ENCODE measurements around the gene ZNF611. TPM values are rescaled to one million over a fixed set of nuclear protein-coding genes. Genes with fewer than 3 reads are reported as not detected.
A peak's percentile ranks its signal among the peaks of the same experiment; 100 is the strongest.
"Not testable (repeated sequence)": the region's sequence is repeated elsewhere in the genome, so short reads cannot be mapped to it uniquely, and the experiment has no call there.

ZNF611 gene
- total RNA-seq (2014; rRNA removed; shearing (Covaris generic); ENCODE audit: low replicate concordance) = 17.2 and 25.9 TPM in 2 replicates

DNA sequence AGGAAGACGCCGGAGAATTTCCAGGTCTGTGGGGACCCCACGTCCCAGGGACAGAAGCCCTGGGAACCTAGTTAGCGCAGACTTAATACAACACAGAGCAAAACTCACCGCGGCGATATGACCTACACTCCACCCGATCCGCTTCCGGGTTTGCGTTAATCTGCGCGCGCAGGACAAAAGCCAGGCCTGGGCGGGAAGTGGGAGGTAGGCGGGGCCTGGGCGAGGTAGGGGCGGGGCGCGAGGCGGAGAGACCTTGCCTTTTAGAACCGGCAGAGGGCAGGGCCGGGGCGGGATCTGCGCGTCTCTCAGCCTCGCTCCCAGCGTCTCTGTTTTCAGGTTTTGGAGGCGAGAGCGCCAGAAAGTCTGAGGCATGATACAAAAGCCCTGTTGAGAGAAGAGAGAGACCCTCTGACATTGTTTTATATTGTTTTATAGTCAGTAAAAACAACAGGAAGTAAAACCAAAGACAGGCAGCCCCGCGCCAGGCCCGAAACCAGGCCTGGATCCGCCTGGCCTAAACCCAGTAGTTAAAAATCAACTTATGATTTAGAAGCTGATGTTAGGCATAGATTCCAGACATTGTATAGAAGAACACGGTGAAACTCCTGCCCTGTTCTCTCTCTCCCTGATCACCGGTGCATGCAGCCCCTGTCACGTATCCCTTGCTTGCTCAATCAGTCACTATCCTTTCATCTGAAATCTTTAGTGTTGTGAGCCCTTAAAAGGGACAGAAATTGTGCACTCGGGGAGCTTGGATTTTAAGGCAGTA lies at the start of gene ZNF611:
TSS of gene ZNF611 (minus strand) at position 152 of the 769 bp plus-strand sequence. CDS start 19,150 bp downstream, outside the sequence.
- peak; percentile 100 for DNase-seq
- peak within 1 kb of the TSS; percentile 98 for H3K4me2 ChIP-seq (ENCODE audit: low read depth, low read length, poor library complexity, severe bottlenecking)
- H3K4me3 ChIP-seq (ENCODE audit: low read length) = peak within 1 kb of the TSS; percentile 91
- H3K27ac ChIP-seq (ENCODE audit: low read length) = peak within 1 kb of the TSS; percentile 57
- peaks cover 27% of the 10 kb centered on the region for H3K36me3 ChIP-seq (ENCODE audit: insufficient read depth, low read length)
- no peaks in the 10 kb centered on the region for H3K9me2 ChIP-seq (replicated peaks; ENCODE audit: insufficient read depth, low read length)
- no peaks in the 10 kb centered on the region for H3K27me3 ChIP-seq (ENCODE audit: low read length)
- peaks cover 20% of the 10 kb centered on the region for H3K4me1 ChIP-seq (ENCODE audit: low read length)
- peak within 1 kb of the TSS; percentile 87 for H3K9ac ChIP-seq (ENCODE audit: low read length)
- no peaks in the 10 kb centered on the region for H4K20me1 ChIP-seq (ENCODE audit: insufficient read depth, low read depth, low read length)
- H2AFZ ChIP-seq (ENCODE audit: low read length) = peak within 1 kb of the TSS; percentile 89
- H3K9me3 ChIP-seq (ENCODE audit: low read length) = no peaks in the 10 kb centered on the region; the same call in 1 of the 2 replicates
- H3K79me2 ChIP-seq (ENCODE audit: low read length) = peaks cover 43% of the 10 kb centered on the region

GRCh38 chr19:52782864-52783263 lies 48.0 kb upstream of the ZNF611 start:
- peaks cover 23% of the 10 kb centered on the region for H3K4me1 ChIP-seq (ENCODE audit: low read length)
- not testable (repeated sequence) for H3K4me2 ChIP-seq (ENCODE audit: low read depth, low read length, poor library complexity, severe bottlenecking); DNase-seq; H2AFZ ChIP-seq (ENCODE audit: low read length); H3K9ac ChIP-seq (ENCODE audit: low read length); H3K27me3 ChIP-seq (ENCODE audit: low read length); H3K9me3 ChIP-seq (ENCODE audit: low read length); H3K9me2 ChIP-seq (replicated peaks; ENCODE audit: insufficient read depth, low read length); H4K20me1 ChIP-seq (ENCODE audit: insufficient read depth, low read depth, low read length); H3K4me3 ChIP-seq (ENCODE audit: low read length); H3K27ac ChIP-seq (ENCODE audit: low read length)
- peaks cover 54% of the 10 kb centered on the region for H3K79me2 ChIP-seq (ENCODE audit: low read length)
- H3K36me3 ChIP-seq (ENCODE audit: insufficient read depth, low read length) = peaks cover 36% of the 10 kb centered on the region

DNA sequence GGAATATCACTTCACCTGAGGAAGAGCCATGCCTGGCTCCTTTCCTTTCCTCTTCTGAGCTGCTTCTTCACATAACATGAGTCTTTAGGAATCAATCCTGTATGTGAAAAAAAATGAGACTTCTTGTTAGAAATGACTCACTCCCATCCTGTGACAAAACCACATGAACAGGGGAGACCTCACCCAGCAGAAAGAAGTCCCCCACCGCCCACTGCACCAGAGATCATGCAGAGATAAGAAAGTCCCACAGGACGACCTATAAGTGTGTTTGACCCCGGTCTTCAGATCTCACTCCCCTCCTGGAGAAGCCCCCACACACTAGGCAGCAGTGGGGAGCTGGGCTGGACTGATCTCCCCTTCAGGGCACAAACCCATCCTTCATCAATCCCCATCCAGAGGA lies 44.0 kb upstream of the ZNF611 start:
- Histone ChIP-seq H3K36me3 (ENCODE audit: insufficient read depth, low read length) (peaks cover 60% of the 10 kb centered on the region), H3K27ac (ENCODE audit: low read length) (no peak overlapping the region), H3K9me2 (replicated peaks; ENCODE audit: insufficient read depth, low read length) (no peaks in the 10 kb centered on the region), H4K20me1 (ENCODE audit: insufficient read depth, low read depth, low read length) (no peaks in the 10 kb centered on the region), H3K27me3 (ENCODE audit: low read length) (no peaks in the 10 kb centered on the region), H3K9ac (ENCODE audit: low read length) (no peak overlapping the region), H3K4me3 (ENCODE audit: low read length) (no peak overlapping the region), H3K4me1 (ENCODE audit: low read length) (no peaks in the 10 kb centered on the region), H3K9me3 (ENCODE audit: low read length) (0 out of 2 replicates have a peak, but pooled peaks cover 2% of the 10 kb centered on the region), H3K79me2 (ENCODE audit: low read length) (peaks cover 26% of the 10 kb centered on the region), H2AFZ (ENCODE audit: low read length) (no peak overlapping the region), H3K4me2 (ENCODE audit: low read depth, low read length, poor library complexity, severe bottlenecking) (no peak overlapping the region)
- no peak for DNase-seq

- H3K4me2 ChIP-seq (ENCODE audit: low read depth, low read length, poor library complexity, severe bottlenecking); H3K4me3 ChIP-seq (ENCODE audit: low read length); H3K9ac ChIP-seq (ENCODE audit: low read length); H3K4me1 ChIP-seq (ENCODE audit: low read length); H2AFZ ChIP-seq (ENCODE audit: low read length); H3K79me2 ChIP-seq (ENCODE audit: low read length); DNase-seq; H3K36me3 ChIP-seq (ENCODE audit: insufficient read depth, low read length); H3K9me3 ChIP-seq (ENCODE audit: low read length); H3K9me2 ChIP-seq (replicated peaks; ENCODE audit: insufficient read depth, low read length); H3K27me3 ChIP-seq (ENCODE audit: low read length); H4K20me1 ChIP-seq (ENCODE audit: insufficient read depth, low read depth, low read length); H3K27ac ChIP-seq (ENCODE audit: low read length): not testable (repeated sequence)
Measured at GRCh38 chr19:52756447-52756846, 21.6 kb upstream of the ZNF611 start.

GRCh38 chr19:52749780-52750179 lies 14.9 kb upstream of the ZNF611 start:
- Histone ChIP-seq H2AFZ (ENCODE audit: low read length) (no peak overlapping the region), H3K9me3 (ENCODE audit: low read length) (no peaks in the 10 kb centered on the region), H3K4me3 (ENCODE audit: low read length) (no peak overlapping the region), H3K36me3 (ENCODE audit: insufficient read depth, low read length) (no peaks in the 10 kb centered on the region), H3K27me3 (ENCODE audit: low read length) (no peaks in the 10 kb centered on the region), H3K27ac (ENCODE audit: low read length) (no peak overlapping the region), H3K9ac (ENCODE audit: low read length) (no peak overlapping the region), H3K79me2 (ENCODE audit: low read length) (no peaks in the 10 kb centered on the region), H4K20me1 (ENCODE audit: insufficient read depth, low read depth, low read length) (no peaks in the 10 kb centered on the region), H3K4me1 (ENCODE audit: low read length) (no peaks in the 10 kb centered on the region), H3K4me2 (ENCODE audit: low read depth, low read length, poor library complexity, severe bottlenecking) (no peak overlapping the region), H3K9me2 (replicated peaks; ENCODE audit: insufficient read depth, low read length) (no peaks in the 10 kb centered on the region)
- DNase-seq = no peak

GRCh38 chr19:52748336-52748950 lies 13.6 kb upstream of the ZNF611 start:
- no peaks in the 10 kb centered on the region for H3K9me2 ChIP-seq (replicated peaks; ENCODE audit: insufficient read depth, low read length)
- no peaks in the 10 kb centered on the region for H3K36me3 ChIP-seq (ENCODE audit: insufficient read depth, low read length)
- no peak overlapping the region for H3K4me2 ChIP-seq (ENCODE audit: low read depth, low read length, poor library complexity, severe bottlenecking)
- no peaks in the 10 kb centered on the region for H3K79me2 ChIP-seq (ENCODE audit: low read length)
- no peak overlapping the region for H3K4me3 ChIP-seq (ENCODE audit: low read length)
- H3K4me1 ChIP-seq (ENCODE audit: low read length) = no peaks in the 10 kb centered on the region
- no peaks in the 10 kb centered on the region for H4K20me1 ChIP-seq (ENCODE audit: insufficient read depth, low read depth, low read length)
- peak overlapping the region; percentile 49; the same call in 1 of the 2 replicates for H2AFZ ChIP-seq (ENCODE audit: low read length)
- no peak overlapping the region for H3K9ac ChIP-seq (ENCODE audit: low read length)
- H3K9me3 ChIP-seq (ENCODE audit: low read length) = no peaks in the 10 kb centered on the region
- H3K27me3 ChIP-seq (ENCODE audit: low read length) = no peaks in the 10 kb centered on the region
- peak; percentile 91 for DNase-seq
- H3K27ac ChIP-seq (ENCODE audit: low read length) = no peak overlapping the region

DNA sequence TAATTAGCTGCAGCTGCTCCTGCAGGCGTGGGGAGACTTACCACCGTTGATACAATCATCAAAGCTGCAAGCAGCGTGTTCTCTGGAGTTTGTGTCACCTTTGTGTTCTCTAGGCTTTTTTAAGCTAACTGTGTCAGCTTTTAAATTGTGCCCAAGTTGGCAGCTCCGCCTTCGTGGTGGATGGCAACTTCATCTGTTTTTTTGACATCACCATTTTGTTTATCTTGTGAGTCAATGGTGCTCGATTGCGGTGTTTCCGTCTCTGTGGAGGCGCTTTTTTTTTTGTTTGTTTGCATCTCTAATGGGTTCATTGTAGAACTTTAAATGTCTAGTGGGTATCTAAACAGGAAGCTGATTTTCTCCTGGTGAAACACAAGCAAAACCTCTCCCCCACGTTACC lies 11.1 kb upstream of the ZNF611 start:
- not testable (repeated sequence) for DNase-seq; H3K4me1 ChIP-seq (ENCODE audit: low read length); H3K9me2 ChIP-seq (replicated peaks; ENCODE audit: insufficient read depth, low read length); H3K27ac ChIP-seq (ENCODE audit: low read length); H3K4me2 ChIP-seq (ENCODE audit: low read depth, low read length, poor library complexity, severe bottlenecking); H3K79me2 ChIP-seq (ENCODE audit: low read length); H3K27me3 ChIP-seq (ENCODE audit: low read length); H3K4me3 ChIP-seq (ENCODE audit: low read length); H2AFZ ChIP-seq (ENCODE audit: low read length); H3K36me3 ChIP-seq (ENCODE audit: insufficient read depth, low read length); H3K9ac ChIP-seq (ENCODE audit: low read length); H4K20me1 ChIP-seq (ENCODE audit: insufficient read depth, low read depth, low read length); H3K9me3 ChIP-seq (ENCODE audit: low read length)

DNA sequence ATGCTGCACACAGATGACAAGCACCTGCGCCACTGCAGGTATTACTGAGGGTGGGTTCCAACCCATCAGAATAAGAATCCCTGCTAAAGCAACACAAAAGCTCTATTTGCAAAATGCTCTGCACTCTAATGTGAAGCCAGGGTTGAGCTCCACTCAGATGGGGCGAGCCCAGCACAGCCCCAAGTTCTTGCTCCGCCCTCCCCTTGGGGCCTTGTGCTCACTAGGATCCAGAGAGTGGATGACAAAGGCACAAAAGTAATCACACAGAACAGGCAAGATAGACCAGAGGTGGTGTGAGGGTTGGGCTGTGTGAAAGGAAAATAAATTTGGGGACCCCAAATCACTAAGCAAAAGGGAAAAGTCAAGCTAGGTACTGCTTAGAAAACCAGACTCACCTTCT lies 8.2 kb upstream of the ZNF611 start:
- Histone ChIP-seq H3K27me3 (ENCODE audit: low read length) (no peaks in the 10 kb centered on the region), H3K9me3 (ENCODE audit: low read length) (no peaks in the 10 kb centered on the region), H2AFZ (ENCODE audit: low read length) (no peak overlapping the region), H3K79me2 (ENCODE audit: low read length) (no peaks in the 10 kb centered on the region), H3K4me1 (ENCODE audit: low read length) (no peaks in the 10 kb centered on the region), H3K36me3 (ENCODE audit: insufficient read depth, low read length) (no peaks in the 10 kb centered on the region), H3K9ac (ENCODE audit: low read length) (no peak overlapping the region), H3K27ac (ENCODE audit: low read length) (no peak overlapping the region), H3K4me2 (ENCODE audit: low read depth, low read length, poor library complexity, severe bottlenecking) (no peak overlapping the region), H3K9me2 (replicated peaks; ENCODE audit: insufficient read depth, low read length) (no peaks in the 10 kb centered on the region), H3K4me3 (ENCODE audit: low read length) (no peak overlapping the region), H4K20me1 (ENCODE audit: insufficient read depth, low read depth, low read length) (no peaks in the 10 kb centered on the region)
- DNase-seq = no peak

Data from Karpas-422 (cell line).